GM12874 (cell line): Measurements from ENCODE around the gene CCDC82.

ENCODE experiments used
- TF ChIP-seq, protein P1 (sequence below): IDR thresholded peaks from 2 replicates; pipeline ENCODE4 v1.5.1; 2011; ENCODE audit warnings: low read depth, mild to moderate bottlenecking, control low read depth, low read length, moderate library complexity; ENCODE audit not compliant: insufficient read depth

CCDC82 gene

DNA sequence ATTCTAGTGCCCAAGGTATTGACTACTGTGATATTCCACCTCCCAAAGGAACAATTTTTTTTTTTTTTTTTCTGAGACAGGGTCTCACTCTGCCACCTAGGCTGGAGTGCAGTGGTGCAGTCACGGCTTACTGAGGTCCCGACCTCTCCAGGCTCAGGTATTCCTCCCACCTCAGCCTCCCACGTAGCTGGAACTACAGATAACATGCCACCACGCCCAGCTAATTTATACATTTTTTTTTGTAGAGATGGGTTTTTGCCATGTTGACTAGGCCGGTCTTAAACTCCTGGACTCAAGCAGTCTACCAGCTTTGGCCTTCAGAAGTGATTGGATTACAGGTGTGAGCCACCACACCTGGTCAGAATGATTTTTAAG, 80.1 kb downstream of the CCDC82 start:
- TF ChIP-seq, protein P1, sequence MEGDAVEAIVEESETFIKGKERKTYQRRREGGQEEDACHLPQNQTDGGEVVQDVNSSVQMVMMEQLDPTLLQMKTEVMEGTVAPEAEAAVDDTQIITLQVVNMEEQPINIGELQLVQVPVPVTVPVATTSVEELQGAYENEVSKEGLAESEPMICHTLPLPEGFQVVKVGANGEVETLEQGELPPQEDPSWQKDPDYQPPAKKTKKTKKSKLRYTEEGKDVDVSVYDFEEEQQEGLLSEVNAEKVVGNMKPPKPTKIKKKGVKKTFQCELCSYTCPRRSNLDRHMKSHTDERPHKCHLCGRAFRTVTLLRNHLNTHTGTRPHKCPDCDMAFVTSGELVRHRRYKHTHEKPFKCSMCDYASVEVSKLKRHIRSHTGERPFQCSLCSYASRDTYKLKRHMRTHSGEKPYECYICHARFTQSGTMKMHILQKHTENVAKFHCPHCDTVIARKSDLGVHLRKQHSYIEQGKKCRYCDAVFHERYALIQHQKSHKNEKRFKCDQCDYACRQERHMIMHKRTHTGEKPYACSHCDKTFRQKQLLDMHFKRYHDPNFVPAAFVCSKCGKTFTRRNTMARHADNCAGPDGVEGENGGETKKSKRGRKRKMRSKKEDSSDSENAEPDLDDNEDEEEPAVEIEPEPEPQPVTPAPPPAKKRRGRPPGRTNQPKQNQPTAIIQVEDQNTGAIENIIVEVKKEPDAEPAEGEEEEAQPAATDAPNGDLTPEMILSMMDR = no peak

DNA sequence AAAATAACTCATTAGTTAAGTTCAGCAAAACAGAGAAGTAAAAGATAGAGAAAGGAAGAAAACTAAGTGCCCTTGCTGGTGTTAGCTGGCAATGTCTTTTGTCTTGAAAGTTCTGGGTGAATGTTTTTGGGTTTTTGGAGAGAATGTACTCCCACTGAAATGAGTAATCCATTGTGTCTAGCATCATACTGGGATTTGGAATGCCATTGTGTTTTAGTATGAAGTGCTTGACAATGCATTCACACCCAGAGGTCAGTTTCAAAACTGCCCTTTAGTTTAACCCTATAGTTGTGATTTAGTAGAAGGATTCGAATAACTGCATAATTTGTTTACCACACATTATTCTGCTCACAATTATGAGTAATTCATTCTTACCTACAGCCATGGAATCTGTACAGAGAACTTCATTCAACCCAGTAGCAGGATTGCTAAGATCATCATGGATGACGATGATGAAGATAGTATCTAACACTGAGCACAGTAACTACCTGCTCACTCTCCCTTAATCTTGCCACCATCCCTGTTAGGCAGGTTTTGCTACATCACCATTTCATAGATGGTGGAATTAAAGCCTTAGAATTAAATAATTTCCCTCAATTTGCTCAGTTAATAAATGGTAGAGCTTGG, 80.6 kb downstream of the CCDC82 start:
- TF ChIP-seq, protein P1 = no peak

DNA sequence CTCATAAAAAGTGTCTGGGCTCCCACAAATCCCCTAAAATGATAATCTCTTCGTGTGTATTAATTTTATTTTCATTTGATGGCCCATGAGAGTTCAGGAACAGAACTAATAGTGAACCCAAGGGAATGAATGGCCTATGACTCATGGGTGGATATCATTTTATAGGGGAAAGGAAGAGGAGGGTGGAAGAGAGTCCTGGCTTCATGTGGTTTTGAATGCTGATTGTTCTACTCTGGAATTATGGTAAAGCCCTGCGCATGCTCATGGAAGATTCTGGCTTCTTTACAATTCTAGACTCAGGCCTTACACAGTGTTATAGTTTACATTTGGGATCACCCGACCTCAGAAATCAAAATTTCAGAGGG, 82.0 kb downstream of the CCDC82 start:
- TF ChIP-seq, protein P1 = no peak

DNA sequence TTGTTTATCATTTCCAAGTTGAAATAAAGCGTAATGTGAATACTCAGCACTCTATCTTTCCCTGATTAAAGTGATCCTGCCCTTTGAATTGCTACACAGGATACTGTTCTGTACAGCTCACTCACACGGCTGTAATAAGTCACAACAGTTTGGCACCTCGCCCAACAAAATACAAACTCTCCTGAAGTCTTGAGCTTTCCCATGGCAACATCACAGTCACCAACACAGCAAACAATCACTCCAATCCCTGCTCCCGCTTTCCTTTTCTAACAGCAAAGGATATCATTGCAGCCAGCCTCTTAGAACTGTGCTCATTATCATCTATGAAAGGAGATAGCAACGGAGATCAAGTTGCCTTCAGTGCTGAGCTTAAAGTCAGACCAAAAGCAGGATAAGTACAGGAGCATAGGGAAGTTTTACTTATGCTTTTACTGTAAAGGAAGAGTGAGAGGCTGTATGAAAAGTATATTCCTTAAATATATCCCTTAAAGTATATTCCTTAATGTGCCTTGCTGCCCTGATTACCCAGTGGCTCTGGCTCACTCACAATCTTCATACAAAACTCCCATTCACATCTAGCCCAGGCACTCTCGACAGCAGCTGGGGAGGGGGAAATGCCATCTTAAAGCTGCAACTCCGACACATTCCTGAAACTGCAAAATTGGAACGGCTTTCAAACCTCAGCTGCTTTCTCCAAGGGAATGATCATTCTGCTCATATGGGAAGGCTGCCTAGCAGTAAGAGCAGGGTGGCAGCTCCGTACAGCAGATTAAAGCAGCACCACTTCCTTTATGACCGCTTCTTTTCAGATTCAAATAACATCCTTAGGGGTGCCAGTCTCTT, 82.6 kb downstream of the CCDC82 start:
- TF ChIP-seq, protein P1 = no peak

DNA sequence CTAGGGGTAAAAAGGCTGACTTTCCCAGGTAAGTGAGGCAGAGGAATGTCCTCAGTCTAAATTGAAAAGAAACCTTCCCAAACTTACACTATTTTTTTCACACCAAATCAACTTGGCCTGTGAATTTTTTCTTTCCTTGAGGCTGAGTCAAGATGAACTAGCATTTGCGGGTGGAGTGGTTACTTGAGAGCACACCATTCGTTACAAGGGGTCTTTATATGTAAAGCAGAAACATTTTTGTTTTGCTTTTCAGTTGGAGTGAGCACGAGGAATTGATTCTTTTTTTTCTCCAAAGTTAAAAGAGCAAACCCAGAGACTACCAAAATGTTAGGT, 83.1 kb downstream of the CCDC82 start:
- TF ChIP-seq, protein P1 = no peak

DNA sequence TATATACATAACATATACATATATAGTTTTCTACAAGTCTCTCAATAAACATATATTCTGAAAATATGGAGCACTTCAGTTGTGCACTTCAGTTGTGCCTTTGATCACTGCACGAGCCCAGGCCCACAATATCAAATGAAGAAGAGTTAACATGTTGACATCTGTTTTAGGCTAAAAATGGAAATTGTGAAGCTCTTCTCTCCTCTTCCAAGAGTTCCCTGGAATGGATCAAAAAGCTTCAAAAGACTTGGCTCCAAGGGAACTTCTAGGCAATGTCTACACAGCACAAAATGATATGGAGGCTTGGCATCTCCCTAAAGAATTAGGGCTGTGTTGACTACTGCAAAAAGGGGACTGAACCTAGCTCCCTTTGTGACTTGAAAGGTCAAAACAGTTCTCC, 83.6 kb downstream of the CCDC82 start:
- TF ChIP-seq, protein P1 = no peak

DNA sequence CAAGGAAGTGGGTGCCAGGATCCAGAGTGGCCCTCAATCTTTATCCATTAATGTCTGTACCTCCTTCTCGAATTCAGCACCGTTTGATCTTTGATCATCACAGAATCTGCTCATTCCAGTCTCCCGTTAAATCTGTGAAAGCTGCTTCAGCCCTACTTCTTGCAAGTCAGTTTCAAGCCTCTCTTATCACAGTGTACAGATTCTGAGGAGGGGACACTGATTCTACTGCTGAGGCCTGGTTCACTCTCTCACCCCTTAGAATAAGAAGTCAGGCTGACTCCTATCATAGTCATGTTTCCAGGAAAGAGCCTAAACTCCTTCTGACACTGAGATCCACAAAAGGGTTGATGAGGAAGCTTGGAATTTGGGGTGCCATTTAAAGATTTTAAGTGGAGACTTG, 85.7 kb downstream of the CCDC82 start:
- TF ChIP-seq, protein P1 = no peak
